A549 (cell line): ENCODE measurements around the gene NQO2.

Source experiments
- BHLHE40 ChIP-seq: IDR thresholded peaks from 2 replicates; pipeline ENCODE4 v1.6.1; 2012; ENCODE audit warnings: low read depth, low read length, inconsistent platforms
- CBX8 ChIP-seq: fragments of 200-600 bp; sonication (generic); IDR thresholded peaks from 2 replicates; pipeline ENCODE4 v1.6.1; 2016
- CTCF ChIP-seq: fragments of >200 bp; sonication (Bioruptor Twin); formaldehyde crosslinking; IDR thresholded peaks from 3 replicates; pipeline ENCODE4 v1.5.1; 2016
- ESRRA ChIP-seq: fragments of 150-350 bp; IDR thresholded peaks from 2 replicates; pipeline ENCODE4 v1.6.1; 2014; ENCODE audit warnings: mild to moderate bottlenecking, low read length, borderline replicate concordance
- MAX ChIP-seq: IDR thresholded peaks from 2 replicates; pipeline ENCODE4 v1.6.1; 2012
- MYC ChIP-seq: IDR thresholded peaks from 2 replicates; pipeline ENCODE4 v1.6.1; 2012; ENCODE audit warnings: mild to moderate bottlenecking, inconsistent platforms, low read length, improper control_type of control experiment, borderline replicate concordance
- POLR2A ChIP-seq: IDR thresholded peaks from 2 replicates; pipeline ENCODE4 v1.6.1; 2012; ENCODE audit warnings: mild to moderate bottlenecking, low read length
- RARB ChIP-seq: fragments of 250-450 bp; sonication (Bioruptor Pico); IDR thresholded peaks from 2 replicates; pipeline ENCODE4 v1.8.0; 2021; ENCODE audit warnings: mild to moderate bottlenecking, moderate library complexity
- RFX5 ChIP-seq: fragments of 450-650 bp; IDR thresholded peaks from 2 replicates; pipeline ENCODE4 v1.7.1; 2014; ENCODE audit warnings: antibody characterized with exemption, mild to moderate bottlenecking, moderate library complexity
- SMC3 ChIP-seq: fragments of >200 bp; sonication (Bioruptor Twin); formaldehyde crosslinking; IDR thresholded peaks from 3 replicates; pipeline ENCODE4 v1.6.1; 2018; ENCODE audit warnings: inconsistent platforms

- TF ChIP-seq POLR2A = no peak
- TF ChIP-seq CTCF = no peak
- no peak for TF ChIP-seq BHLHE40
- no peak for TF ChIP-seq SMC3
- TF ChIP-seq RFX5 = no peak
- no peak for TF ChIP-seq ESRRA
- no peak for TF ChIP-seq MAX
- no peak for TF ChIP-seq RARB (CRISPR knock-in tag)
- TF ChIP-seq MYC = no peak
- no peak for TF ChIP-seq CBX8
These were observed 17.1 kb upstream of the NQO2 start for GRCh38 chr6:2982426-2983117.
